Kidney epithelial cell (primary cell): Measurements from ENCODE around the gene TFAP2E. TPM values are rescaled to one million over a fixed set of nuclear protein-coding genes. Genes with fewer than 3 reads are reported as not detected.

Source experiments
- DNase-seq: peaks from one replicate; pipeline ENCODE4 v3.0.0-alpha.2; 2010; ENCODE audit warnings: low read depth
- H3K27me3 ChIP-seq: 2 replicates; pipeline ENCODE4 v1.6.0; 2011; ENCODE audit warnings: low read length; ENCODE audit not compliant: control insufficient read depth, insufficient read depth
- H3K36me3 ChIP-seq: 2 replicates; pipeline ENCODE4 v1.5.1; 2011; ENCODE audit warnings: low read length; ENCODE audit not compliant: control insufficient read depth, insufficient read depth
- H3K4me3 ChIP-seq: 2 replicates; pipeline ENCODE4 v1.5.1; 2011; ENCODE audit warnings: low read depth, mild to moderate bottlenecking, control low read depth, low read length
- CTCF ChIP-seq: IDR thresholded peaks from 2 replicates; pipeline ENCODE4 v1.5.1; 2011; ENCODE audit warnings: mild to moderate bottlenecking, moderate library complexity, low read length, control low read depth, inconsistent platforms; ENCODE audit not compliant: insufficient read depth, poor library complexity, severe bottlenecking
- total RNA-seq: library from RNA; depleted of rRNA; stranded (reverse); fragments of >200 nt; gene quantifications from 2 replicates; pipeline ENCODE4 v1.2.3, GENCODE V29; 2015

The TFAP2E gene
- total RNA-seq, 1 donor from 2014 or later: 0.67 TPM

- H3K27me3 ChIP-seq: no peaks in the 10 kb centered on the region
- no peak for TF ChIP-seq CTCF
- DNase-seq: no peak
- H3K4me3 ChIP-seq: no peak overlapping the region
- H3K36me3 ChIP-seq: no peaks in the 10 kb centered on the region
These were observed 46.4 kb downstream of the TFAP2E start for GRCh38 chr1:35619237-35620121.

GRCh38 chr1:35622510-35623178 lies 49.5 kb downstream of the TFAP2E start:
- no peak for TF ChIP-seq CTCF
- no peak overlapping the region for H3K4me3 ChIP-seq
- no peaks in the 10 kb centered on the region for H3K27me3 ChIP-seq
- DNase-seq: no peak
- H3K36me3 ChIP-seq: no peaks in the 10 kb centered on the region

- DNase-seq: no peak
- H3K36me3 ChIP-seq: no peaks in the 10 kb centered on the region
- TF ChIP-seq CTCF: no peak
- no peak overlapping the region for H3K4me3 ChIP-seq
- no peaks in the 10 kb centered on the region for H3K27me3 ChIP-seq
These were observed 50.7 kb downstream of the TFAP2E start for GRCh38 chr1:35623832-35624231.

- no peak for DNase-seq
- no peaks in the 10 kb centered on the region for H3K27me3 ChIP-seq
- H3K36me3 ChIP-seq: peaks cover 1% of the 10 kb centered on the region
- no peak overlapping the region for H3K4me3 ChIP-seq
- TF ChIP-seq CTCF: no peak
These were observed 55.9 kb downstream of the TFAP2E start for GRCh38 chr1:35629051-35629450.

- Histone ChIP-seq H3K4me3 (no peak overlapping the region), H3K27me3 (no peaks in the 10 kb centered on the region), H3K36me3 (peaks cover 1% of the 10 kb centered on the region)
- no peak for TF ChIP-seq CTCF
- DNase-seq: no peak
These were observed 58.3 kb downstream of the TFAP2E start for GRCh38 chr1:35631396-35631795.
